Right atrium auricular region (tissue), 2 donors: Measurements from ENCODE around the gene POLE. TPM values are rescaled to one million over a fixed set of nuclear protein-coding genes. Genes with fewer than 3 reads are reported as not detected.

Source experiments
- DNase-seq: peaks from one replicate; pipeline ENCODE4 v3.0.0-alpha.2; 2019; ENCODE audit warnings: low spot score
- H3K27ac ChIP-seq, 2 donors: fragments of 200-600 bp; sonication (generic); 1 replicate in 1 of 2; 2 replicates in 1 of 2; pipeline ENCODE4 v1.5.1; 2016 to 2019
- H3K27me3 ChIP-seq, 2 donors: fragments of 200-600 bp; sonication (generic); one replicate each; pipeline versions ENCODE4 v1.5.1 to v1.6.0; 2017 to 2019
- H3K36me3 ChIP-seq: fragments of 200-600 bp; sonication (generic); one replicate; pipeline ENCODE4 v1.5.1; 2016
- H3K4me1 ChIP-seq, 2 donors: fragments of 200-600 bp; sonication (generic); one replicate each; pipeline versions ENCODE4 v1.5.1 to v1.6.0; 2017 to 2019
- H3K4me3 ChIP-seq, 2 donors: fragments of 200-600 bp; sonication (generic); 1 replicate in 1 of 2; 2 replicates in 1 of 2; pipeline ENCODE4 v1.5.1; 2017 to 2019; ENCODE audit warnings: mild to moderate bottlenecking in 1 of 2, moderate library complexity in 1 of 2
- H3K9me3 ChIP-seq, 2 donors: fragments of 200-600 bp; sonication (generic); one replicate each; pipeline ENCODE4 v1.5.1; 2019
- total RNA-seq, 2 donors: library from RNA; depleted of rRNA; stranded (reverse); fragments of >200 nt; gene quantifications; one replicate each; pipeline ENCODE4 v1.1.0, GENCODE V29; 2016
- TF ChIP-seq, protein P1 (sequence below), 2 donors: fragments of 200-600 bp; sonication (generic); IDR thresholded peaks; one replicate each; pipeline ENCODE4 v1.5.1; 2019; ENCODE audit warnings: antibody characterized with exemption in 2 of 2

Gene POLE
- total RNA-seq, 2 donors from 2014 or later = 10.2 to 13.9 TPM

DNA sequence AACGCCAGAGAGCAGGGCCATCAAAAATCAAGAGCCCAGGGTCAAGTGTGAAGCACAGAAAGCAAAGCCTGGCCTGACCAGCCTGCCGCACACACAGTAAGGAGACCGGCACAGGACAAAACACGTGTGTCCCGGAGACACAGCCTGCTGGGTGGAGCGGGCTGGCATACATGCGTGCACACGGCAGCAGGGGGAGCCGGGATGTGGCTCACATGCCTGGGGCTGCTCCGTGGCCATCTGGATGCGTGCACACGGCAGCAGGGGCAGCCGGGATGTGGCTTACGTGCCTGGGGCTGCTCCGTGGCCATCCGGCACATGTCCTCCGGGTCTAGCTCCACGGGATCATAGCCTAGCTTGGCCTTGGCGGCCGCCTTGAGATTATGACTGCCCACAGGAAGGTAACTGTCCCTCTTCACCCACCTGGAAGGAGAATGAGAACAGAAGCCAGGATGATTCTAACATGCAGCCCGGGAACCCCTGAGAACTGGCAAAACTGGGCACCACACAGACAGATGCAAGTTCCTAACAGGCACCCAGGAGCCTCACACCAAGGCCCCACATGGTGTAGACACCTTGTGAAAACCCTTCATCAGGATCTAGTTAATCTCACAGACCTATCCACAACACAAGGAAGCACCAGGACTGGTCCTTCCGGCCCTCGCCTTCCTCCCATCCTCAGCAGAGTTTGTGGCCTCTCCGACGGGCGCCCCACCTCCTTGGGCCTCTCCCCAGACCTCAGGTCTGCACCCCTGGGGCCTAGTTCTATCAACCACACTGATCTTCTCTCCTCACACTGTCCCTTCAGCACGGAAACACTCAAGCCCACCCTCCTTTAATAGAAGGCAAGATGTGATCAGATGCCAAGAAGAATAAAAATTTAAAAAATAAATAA lies 13.6 kb downstream of the POLE start:
- peaks cover 37% of the 10 kb centered on the region for H3K36me3 ChIP-seq
- no peaks in the 10 kb centered on the region for H3K4me1 ChIP-seq
- no peak overlapping the region for H3K4me3 ChIP-seq
- no peak overlapping the region for H3K27ac ChIP-seq
- TF ChIP-seq, protein P1, sequence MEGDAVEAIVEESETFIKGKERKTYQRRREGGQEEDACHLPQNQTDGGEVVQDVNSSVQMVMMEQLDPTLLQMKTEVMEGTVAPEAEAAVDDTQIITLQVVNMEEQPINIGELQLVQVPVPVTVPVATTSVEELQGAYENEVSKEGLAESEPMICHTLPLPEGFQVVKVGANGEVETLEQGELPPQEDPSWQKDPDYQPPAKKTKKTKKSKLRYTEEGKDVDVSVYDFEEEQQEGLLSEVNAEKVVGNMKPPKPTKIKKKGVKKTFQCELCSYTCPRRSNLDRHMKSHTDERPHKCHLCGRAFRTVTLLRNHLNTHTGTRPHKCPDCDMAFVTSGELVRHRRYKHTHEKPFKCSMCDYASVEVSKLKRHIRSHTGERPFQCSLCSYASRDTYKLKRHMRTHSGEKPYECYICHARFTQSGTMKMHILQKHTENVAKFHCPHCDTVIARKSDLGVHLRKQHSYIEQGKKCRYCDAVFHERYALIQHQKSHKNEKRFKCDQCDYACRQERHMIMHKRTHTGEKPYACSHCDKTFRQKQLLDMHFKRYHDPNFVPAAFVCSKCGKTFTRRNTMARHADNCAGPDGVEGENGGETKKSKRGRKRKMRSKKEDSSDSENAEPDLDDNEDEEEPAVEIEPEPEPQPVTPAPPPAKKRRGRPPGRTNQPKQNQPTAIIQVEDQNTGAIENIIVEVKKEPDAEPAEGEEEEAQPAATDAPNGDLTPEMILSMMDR (IDR thresholded peaks at IDR 0.05) = no peak
- H3K27me3 ChIP-seq = no peaks in the 10 kb centered on the region
- no peak for DNase-seq
- no peaks in the 10 kb centered on the region for H3K9me3 ChIP-seq

DNA sequence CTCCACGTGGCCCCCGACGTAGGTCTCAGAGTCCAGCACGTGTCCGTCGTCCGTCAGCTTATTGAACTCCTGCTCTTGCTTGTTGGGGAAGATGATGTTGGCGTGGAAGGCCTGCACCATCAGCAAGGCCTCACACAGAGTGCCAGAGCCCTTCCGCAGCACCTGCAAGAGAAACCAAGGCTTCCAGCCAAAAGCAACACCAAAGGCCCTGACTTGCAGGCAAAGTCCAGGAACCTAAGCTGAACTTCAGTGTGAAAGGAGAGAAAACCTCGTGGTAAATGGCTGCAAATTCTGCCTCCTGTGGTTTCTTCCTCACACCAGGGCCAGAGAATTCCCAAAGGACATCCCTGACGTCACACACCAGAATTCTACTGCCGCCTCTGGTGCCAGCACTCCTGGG lies 14.5 kb downstream of the POLE start:
- Histone ChIP-seq H3K36me3 (peaks cover 45% of the 10 kb centered on the region), H3K27me3 (no peaks in the 10 kb centered on the region), H3K9me3 (no peaks in the 10 kb centered on the region), H3K4me3 (no peak overlapping the region), H3K27ac (no peak overlapping the region), H3K4me1 (no peaks in the 10 kb centered on the region)
- no peak for DNase-seq
- TF ChIP-seq, protein P1 (IDR thresholded peaks at IDR 0.05) = no peak

DNA sequence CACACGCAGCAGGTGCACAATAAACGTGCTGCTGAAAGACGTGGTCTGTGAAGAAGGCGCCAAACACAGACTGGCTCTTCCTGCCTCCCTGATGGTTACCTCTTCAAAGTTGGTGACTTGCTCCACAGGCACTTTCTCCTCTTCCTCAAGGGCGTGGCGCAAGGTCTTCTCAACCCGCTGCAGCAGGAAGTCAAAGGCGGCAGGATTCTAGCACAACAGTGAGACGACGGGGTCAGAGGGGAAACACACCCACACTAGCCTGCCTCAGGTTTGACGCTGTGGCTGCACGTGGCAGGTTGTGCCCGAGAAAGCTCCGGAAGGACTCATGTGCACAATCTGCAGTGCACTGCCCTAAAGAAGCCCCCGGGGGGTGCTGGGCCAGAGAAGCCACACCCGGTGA lies 15.0 kb downstream of the POLE start:
- Histone ChIP-seq H3K4me3 (no peak overlapping the region), H3K27me3 (no peaks in the 10 kb centered on the region), H3K4me1 (no peaks in the 10 kb centered on the region), H3K9me3 (no peaks in the 10 kb centered on the region), H3K27ac (no peak overlapping the region), H3K36me3 (peaks cover 51% of the 10 kb centered on the region)
- TF ChIP-seq, protein P1 (IDR thresholded peaks at IDR 0.05) = no peak
- no peak for DNase-seq

DNA sequence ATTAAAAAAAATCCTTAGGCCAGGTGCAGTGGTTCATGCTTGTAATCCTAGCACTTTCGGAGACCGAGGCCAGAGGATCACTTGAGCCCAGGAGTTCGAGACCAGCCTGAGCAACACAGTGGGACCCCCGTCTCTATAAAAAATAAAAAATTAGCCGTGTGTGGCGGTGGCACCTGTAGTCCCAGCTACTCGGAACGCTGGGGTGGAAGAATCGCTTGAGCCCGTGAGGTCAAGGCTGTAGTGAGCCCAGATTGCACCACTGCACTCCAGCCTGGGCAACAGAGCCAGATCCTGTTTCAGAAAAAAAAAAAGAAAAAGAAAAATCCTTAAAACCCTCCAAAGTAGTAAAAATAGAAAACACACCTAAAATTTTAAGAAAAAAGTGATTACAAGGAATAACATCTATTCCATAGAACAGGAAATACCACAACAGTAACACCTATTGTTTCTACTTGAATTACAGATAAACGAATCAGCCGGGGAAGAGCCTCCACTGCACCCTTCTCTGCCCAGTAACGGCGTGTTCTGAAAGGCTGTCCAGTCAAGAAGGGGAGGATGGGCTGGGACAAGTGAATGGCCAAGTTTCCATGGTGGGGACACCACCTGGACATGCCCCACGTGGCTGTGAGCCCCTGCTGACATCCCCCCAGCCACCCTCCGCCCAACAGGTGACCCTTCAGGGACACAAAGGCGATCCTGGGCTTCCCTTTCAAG lies 17.8 kb downstream of the POLE start:
- H3K4me1 ChIP-seq = no peaks in the 10 kb centered on the region
- H3K9me3 ChIP-seq = no peaks in the 10 kb centered on the region
- peaks cover 49% of the 10 kb centered on the region for H3K36me3 ChIP-seq
- no peak overlapping the region for H3K27ac ChIP-seq
- TF ChIP-seq, protein P1 (IDR thresholded peaks at IDR 0.05) = no peak
- H3K27me3 ChIP-seq = no peaks in the 10 kb centered on the region
- no peak overlapping the region for H3K4me3 ChIP-seq
- no peak for DNase-seq

DNA sequence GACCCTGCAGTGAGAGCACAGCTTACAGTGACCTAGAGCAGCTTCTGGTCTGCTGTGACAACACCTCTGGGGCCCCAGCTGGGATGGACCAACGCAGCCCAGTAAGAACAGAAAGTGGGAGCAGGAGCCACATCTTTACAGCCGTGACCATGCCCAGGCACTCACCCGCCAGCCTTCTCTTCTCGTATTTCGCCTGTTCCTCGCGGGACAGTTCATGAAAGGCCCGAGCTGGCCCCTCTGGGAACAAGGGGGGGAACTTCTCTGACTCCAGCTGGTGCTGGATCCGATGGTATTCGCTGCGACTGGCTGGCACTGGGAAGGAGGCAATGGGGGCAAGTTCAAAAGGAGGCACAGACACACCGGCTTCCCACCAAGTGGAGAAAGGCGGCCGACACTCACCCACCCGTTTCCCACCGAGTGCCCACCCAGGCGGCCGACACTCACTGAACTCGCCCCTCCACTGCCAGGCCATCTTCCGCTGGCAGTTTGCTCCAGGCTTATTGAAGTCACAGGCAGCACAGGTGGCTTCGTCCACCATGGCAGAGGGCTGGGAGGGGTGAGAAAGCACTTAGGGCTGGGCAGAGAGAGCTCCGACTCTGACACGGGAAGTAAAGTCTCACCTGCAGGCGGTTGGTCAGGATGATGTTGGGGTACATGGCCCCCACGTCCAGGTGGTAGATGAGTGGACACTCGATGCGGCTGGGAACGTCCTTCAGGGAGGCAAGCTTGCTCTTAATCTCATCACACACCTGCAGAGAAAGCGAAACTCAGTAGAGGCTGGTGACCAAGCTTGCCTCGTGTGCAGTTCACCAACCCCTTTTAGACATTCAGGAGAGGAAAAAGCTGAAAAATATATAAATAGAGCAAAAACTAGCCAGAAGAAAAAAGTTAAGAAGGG lies 18.7 kb downstream of the POLE start:
- no peaks in the 10 kb centered on the region for H3K27me3 ChIP-seq
- no peaks in the 10 kb centered on the region for H3K9me3 ChIP-seq
- no peaks in the 10 kb centered on the region for H3K4me1 ChIP-seq
- H3K27ac ChIP-seq = no peak overlapping the region
- no peak overlapping the region for H3K4me3 ChIP-seq
- DNase-seq = no peak
- TF ChIP-seq, protein P1 (IDR thresholded peaks at IDR 0.05) = no peak
- H3K36me3 ChIP-seq = peaks cover 56% of the 10 kb centered on the region
